ENCODE measurements around the gene MED9. TPM values are rescaled to one million over a fixed set of nuclear protein-coding genes. Genes with fewer than 3 reads are reported as not detected.
A peak's percentile ranks its signal among the peaks of the same experiment; 100 is the strongest.

MED9 gene
- 33.8 and 39.7 TPM in 2 replicates for total RNA-seq (2011; cell fraction: chromatin; rRNA removed; ENCODE audit: low replicate concordance)
- 29.3 and 37.5 TPM in 2 replicates for total RNA-seq (2011; cell fraction: nucleolus; rRNA removed)
- total RNA-seq (2011; cell fraction: nucleoplasm; rRNA removed): 33.7 and 41.4 TPM in 2 replicates
- total RNA-seq (2014; rRNA removed): 13.4 and 19.0 TPM in 2 replicates
- total RNA-seq (2014; rRNA removed; fragmentation: Illumina TruSeq; extraction: Trizol): 11.8 and 12.3 TPM in 2 replicates
- 11.7 and 12.7 TPM in 2 replicates for total RNA-seq (2015; rRNA removed; fragmentation: Illumina TruSeq; extraction: Trizol)
- 15.3 and 15.5 TPM in 2 replicates for total RNA-seq (2021)
- polyA plus RNA-seq (2011; rRNA removed): 12.7 and 13.3 TPM in 2 replicates
- 15.8 and 18.2 TPM in 2 replicates for polyA plus RNA-seq (2011; cell fraction: cytosol; rRNA removed)
- polyA plus RNA-seq (2011; cell fraction: nucleus; rRNA removed): 15.7 and 16.3 TPM in 2 replicates
- polyA plus RNA-seq (2012): 9.7 and 10.4 TPM in 2 replicates
- polyA plus RNA-seq (2014; fragmentation: Illumina TruSeq; extraction: Trizol): 11.9 and 14.2 TPM in 2 replicates
- 1 to 10 TPM; 2.2 to 2.4 TPM for polyA plus RNA-seq (2014; fragmentation: Nextera tagmentation; extraction: Ambion mirVana)
- 15.8 and 16.1 TPM in 2 replicates for polyA plus RNA-seq (2014; rRNA removed)
- polyA minus RNA-seq (2011; rRNA and poly(A)+ RNA removed): 12.5 and 13.2 TPM in 2 replicates
- 8.5 and 9.4 TPM in 2 replicates for polyA minus RNA-seq (2011; cell fraction: cytosol; rRNA and poly(A)+ RNA removed)
- polyA minus RNA-seq (2011; cell fraction: nucleus; rRNA and poly(A)+ RNA removed): 18.0 and 18.4 TPM in 2 replicates
- percentile 87 among the genes with signal in this experiment for Bru-seq, nascent RNA
- percentile 84 among the genes with signal in this experiment for BruChase-seq, experiment 1, labeled RNA remaining after a 2-hour chase
- percentile 79 among the genes with signal in this experiment for BruChase-seq, experiment 2, labeled RNA remaining after a 6-hour chase
- long read RNA-seq, experiment 1, transcript MED9-201 (2 exons, 2,228 nt): major isoform, 21 of 59 reads
- long read RNA-seq, experiment 1, partial matches to known transcripts: 36 of 59 reads
- long read RNA-seq, experiment 1, other reads (novel, unspliced or antisense): 1 of 59 reads
- long read RNA-seq, experiment 2, transcript MED9-201 (2 exons, 2,228 nt): major isoform, 11 of 18 reads
- long read RNA-seq, experiment 2, partial matches to known transcripts: 0 of 18 reads
- long read RNA-seq, experiment 2, other reads (novel, unspliced or antisense): 7 of 18 reads
- long read RNA-seq, experiment 3, transcript MED9-201 (2 exons, 2,228 nt): major isoform, 16 of 18 reads
- long read RNA-seq, experiment 3, partial matches to known transcripts: 0 of 18 reads
- long read RNA-seq, experiment 3, other reads (novel, unspliced or antisense): 2 of 18 reads

GRCh38 chr17:17476865-17477467 lies at the start of gene MED9:
TSS of gene MED9 (plus strand) at chr17:17477000. CDS start at chr17:17477042, 42 bp downstream.
- H3K4me2 ChIP-seq (ENCODE audit: insufficient read depth, low read length): peak within 1 kb of the TSS; percentile 83
- intact Hi-C loops (cut with micrococcal nuclease) (no loop called here), in situ Hi-C loops (cut with MboI) (no loop called here)
- peaks cover 31% of the 10 kb centered on the region for H3K36me3 ChIP-seq (ENCODE audit: control insufficient read depth, insufficient read depth, low read length)
- ATAC-seq (peak; percentile 94), DNase-seq (ENCODE audit: extremely low read depth in 1 of 4, low spot score in 3 of 4) (peak; percentile 93 to 96 (median 94)), FAIRE-seq (peak; percentile 78)
- ChIA-PET POLR2A (no interaction called here), CTCF (ENCODE audit: low intra/inter-chr PET ratio) (no interaction called here)
- H3K4me3 ChIP-seq: peak within 1 kb of the TSS; percentile 98
- peaks cover 5 to 7% of the 10 kb centered on the region in 2 experiments; a peak in 4 of 5 replicates for H3K4me1 ChIP-seq (replicated peaks in 1 of 2; ENCODE audit: control insufficient read depth in 2 of 2, insufficient read depth in 2 of 2, low read length in 2 of 2)
- no peaks in the 10 kb centered on the region; the same call in 1 of the 2 replicates for H4K20me1 ChIP-seq (replicated peaks; ENCODE audit: control insufficient read depth, insufficient read depth, low read length)
- TSS peak; percentile 65 for BruUV-seq (replicated peaks)
- WGBS (ENCODE audit: insufficient coverage, low coverage, missing lambda C conversion rate): 1% methylated on average over 33 of the region's 47 CpGs
- no peaks in the 10 kb centered on the region for H3K9me3 ChIP-seq (replicated peaks; ENCODE audit: control insufficient read depth, insufficient read depth, low read depth, low read length)
- peak within 1 kb of the TSS; percentile 98 for H3K9ac ChIP-seq (ENCODE audit: insufficient read depth in 1 of 2, low read depth in 2 of 2, low read length in 2 of 2)
- peak within 1 kb of the TSS; percentile 99 for H3K27ac ChIP-seq (ENCODE audit: extremely low read depth, low read depth, low read length)
- peak within 1 kb of the TSS; percentile 90 for H2AFZ ChIP-seq (ENCODE audit: low read depth, low read length)
- peaks cover 0 to 3% of the 10 kb centered on the region in 2 experiments; a peak in 3 of 5 replicates for H3K27me3 ChIP-seq (ENCODE audit: control insufficient read depth in 2 of 2, insufficient read depth in 2 of 2, low read length in 2 of 2)
- peaks cover 2% of the 10 kb centered on the region for H3K9me1 ChIP-seq (ENCODE audit: control insufficient read depth, insufficient read depth, low read length)
- H3K79me2 ChIP-seq (ENCODE audit: control insufficient read depth, insufficient read depth, low read length): peaks cover 52% of the 10 kb centered on the region
- TF ChIP-seq KAT8 (IDR thresholded peaks at IDR 0.05; ENCODE audit: low read depth): no peak
- no peak for TF ChIP-seq USF2 (CRISPR knock-in tag; IDR thresholded peaks at IDR 0.05)
- peak; percentile 37; the same call in 1 of the 2 replicates for TF ChIP-seq CREB3L1 (IDR thresholded peaks at IDR 0.05; ENCODE audit: borderline replicate concordance, low read depth)
- TF ChIP-seq CTBP1 (IDR thresholded peaks at IDR 0.05; ENCODE audit: borderline replicate concordance): peak; percentile 41; the same call in 1 of the 2 replicates
- TF ChIP-seq NFYB (IDR thresholded peaks at IDR 0.05; ENCODE audit: extremely low read depth, insufficient read length): no peak
- TF ChIP-seq, protein P1, sequence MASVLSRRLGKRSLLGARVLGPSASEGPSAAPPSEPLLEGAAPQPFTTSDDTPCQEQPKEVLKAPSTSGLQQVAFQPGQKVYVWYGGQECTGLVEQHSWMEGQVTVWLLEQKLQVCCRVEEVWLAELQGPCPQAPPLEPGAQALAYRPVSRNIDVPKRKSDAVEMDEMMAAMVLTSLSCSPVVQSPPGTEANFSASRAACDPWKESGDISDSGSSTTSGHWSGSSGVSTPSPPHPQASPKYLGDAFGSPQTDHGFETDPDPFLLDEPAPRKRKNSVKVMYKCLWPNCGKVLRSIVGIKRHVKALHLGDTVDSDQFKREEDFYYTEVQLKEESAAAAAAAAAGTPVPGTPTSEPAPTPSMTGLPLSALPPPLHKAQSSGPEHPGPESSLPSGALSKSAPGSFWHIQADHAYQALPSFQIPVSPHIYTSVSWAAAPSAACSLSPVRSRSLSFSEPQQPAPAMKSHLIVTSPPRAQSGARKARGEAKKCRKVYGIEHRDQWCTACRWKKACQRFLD (CRISPR knock-in tag; IDR thresholded peaks at IDR 0.05): no peak
- TF ChIP-seq ESRRA (IDR thresholded peaks at IDR 0.05; ENCODE audit: borderline replicate concordance, low read depth): peak; percentile 98
- no peak for TF ChIP-seq ZNF696 (CRISPR knock-in tag; conservative IDR thresholded peaks at IDR 0.05)
- TF ChIP-seq CBX5 (IDR thresholded peaks at IDR 0.05; ENCODE audit: borderline replicate concordance, low read depth): no peak
- TF ChIP-seq BDP1 (IDR thresholded peaks at IDR 0.05; ENCODE audit: insufficient read depth, insufficient read length): no peak
- TF ChIP-seq PTBP1 (IDR thresholded peaks at IDR 0.05; ENCODE audit: low read depth, low read length): no peak
- TF ChIP-seq FOXP1 (CRISPR knock-in tag; IDR thresholded peaks at IDR 0.05): no peak
- TF ChIP-seq ZEB2 (IDR thresholded peaks at IDR 0.05): no peak
- peak; percentile 54; the same call in 1 of the 2 replicates for TF ChIP-seq GABPB1 (CRISPR knock-in tag; IDR thresholded peaks at IDR 0.05)

All from K562 (cell line).